Ishikawa (cell line): ENCODE results near the gene GUCA2B.

ENCODE experiments used
- CEBPB ChIP-seq: IDR thresholded peaks from 2 replicates; pipeline ENCODE4 v1.6.1; 2012
- CREB1 ChIP-seq: IDR thresholded peaks from 2 replicates; pipeline ENCODE4 v1.6.1; 2012; ENCODE audit warnings: low read depth
- EGR1 ChIP-seq: IDR thresholded peaks from 2 replicates; pipeline ENCODE4 v1.6.1; 2012
- EP300 ChIP-seq: IDR thresholded peaks from 2 replicates; pipeline ENCODE4 v1.6.1; 2012; ENCODE audit warnings: borderline replicate concordance
- FOXM1 ChIP-seq: IDR thresholded peaks from 2 replicates; pipeline ENCODE4 v1.6.1; 2012; ENCODE audit warnings: low read depth, borderline replicate concordance
- NFIC ChIP-seq: IDR thresholded peaks from 2 replicates; pipeline ENCODE4 v1.6.1; 2012
- RAD21 ChIP-seq: IDR thresholded peaks from 2 replicates; pipeline ENCODE4 v1.6.1; 2012; ENCODE audit warnings: low read depth
- TAF1 ChIP-seq: IDR thresholded peaks from 2 replicates; pipeline ENCODE4 v1.6.1; 2012; ENCODE audit warnings: low read depth, mild to moderate bottlenecking
- TCF12 ChIP-seq: IDR thresholded peaks from 2 replicates; pipeline ENCODE4 v1.6.1; 2012; ENCODE audit warnings: low read depth
- TEAD4 ChIP-seq: IDR thresholded peaks from 2 replicates; pipeline ENCODE4 v1.6.1; 2012
- YY1 ChIP-seq: IDR thresholded peaks from 2 replicates; pipeline ENCODE4 v1.6.1; 2012; ENCODE audit warnings: low read depth
- ZBTB7A ChIP-seq: IDR thresholded peaks from 2 replicates; pipeline ENCODE4 v1.6.1; 2012; ENCODE audit warnings: low read depth
- TF ChIP-seq, protein P1 (sequence below): IDR thresholded peaks from 2 replicates; pipeline ENCODE4 v1.6.1; 2012
- TF ChIP-seq, protein P2 (sequence below): IDR thresholded peaks from 2 replicates; pipeline ENCODE4 v1.6.1; 2012; ENCODE audit warnings: low read depth, mild to moderate bottlenecking
- TF ChIP-seq, protein P3 (sequence below): IDR thresholded peaks from 2 replicates; pipeline ENCODE4 v1.6.1; 2012

GUCA2B gene

DNA sequence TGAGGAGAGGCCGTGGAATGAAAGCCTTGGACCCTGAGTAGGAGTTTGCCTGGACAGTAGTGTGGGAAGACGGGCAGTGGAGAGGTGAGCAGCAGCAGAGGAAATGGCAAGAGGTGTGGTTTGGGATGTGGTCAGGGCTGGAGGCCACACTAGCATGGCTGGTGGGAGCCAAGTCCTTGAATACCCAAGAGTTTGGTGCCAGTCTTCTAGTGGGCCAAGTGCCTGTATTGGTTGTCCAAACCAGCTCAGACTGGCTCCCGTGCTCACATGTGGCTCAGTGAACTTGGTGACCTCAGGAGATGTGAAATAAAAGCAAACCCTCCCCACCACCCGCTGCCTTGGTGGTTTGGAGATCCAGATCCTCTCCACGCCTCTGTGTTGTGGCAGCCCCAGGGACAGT, 9.0 kb downstream of the GUCA2B start:
- TF ChIP-seq ZBTB7A (no peak), FOXM1 (no peak), YY1 (no peak), NFIC (no peak), CREB1 (no peak), TCF12 (no peak), EGR1 (no peak)
- TF ChIP-seq, protein P1, sequence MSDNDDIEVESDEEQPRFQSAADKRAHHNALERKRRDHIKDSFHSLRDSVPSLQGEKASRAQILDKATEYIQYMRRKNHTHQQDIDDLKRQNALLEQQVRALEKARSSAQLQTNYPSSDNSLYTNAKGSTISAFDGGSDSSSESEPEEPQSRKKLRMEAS = no peak
- TF ChIP-seq, protein P2, sequence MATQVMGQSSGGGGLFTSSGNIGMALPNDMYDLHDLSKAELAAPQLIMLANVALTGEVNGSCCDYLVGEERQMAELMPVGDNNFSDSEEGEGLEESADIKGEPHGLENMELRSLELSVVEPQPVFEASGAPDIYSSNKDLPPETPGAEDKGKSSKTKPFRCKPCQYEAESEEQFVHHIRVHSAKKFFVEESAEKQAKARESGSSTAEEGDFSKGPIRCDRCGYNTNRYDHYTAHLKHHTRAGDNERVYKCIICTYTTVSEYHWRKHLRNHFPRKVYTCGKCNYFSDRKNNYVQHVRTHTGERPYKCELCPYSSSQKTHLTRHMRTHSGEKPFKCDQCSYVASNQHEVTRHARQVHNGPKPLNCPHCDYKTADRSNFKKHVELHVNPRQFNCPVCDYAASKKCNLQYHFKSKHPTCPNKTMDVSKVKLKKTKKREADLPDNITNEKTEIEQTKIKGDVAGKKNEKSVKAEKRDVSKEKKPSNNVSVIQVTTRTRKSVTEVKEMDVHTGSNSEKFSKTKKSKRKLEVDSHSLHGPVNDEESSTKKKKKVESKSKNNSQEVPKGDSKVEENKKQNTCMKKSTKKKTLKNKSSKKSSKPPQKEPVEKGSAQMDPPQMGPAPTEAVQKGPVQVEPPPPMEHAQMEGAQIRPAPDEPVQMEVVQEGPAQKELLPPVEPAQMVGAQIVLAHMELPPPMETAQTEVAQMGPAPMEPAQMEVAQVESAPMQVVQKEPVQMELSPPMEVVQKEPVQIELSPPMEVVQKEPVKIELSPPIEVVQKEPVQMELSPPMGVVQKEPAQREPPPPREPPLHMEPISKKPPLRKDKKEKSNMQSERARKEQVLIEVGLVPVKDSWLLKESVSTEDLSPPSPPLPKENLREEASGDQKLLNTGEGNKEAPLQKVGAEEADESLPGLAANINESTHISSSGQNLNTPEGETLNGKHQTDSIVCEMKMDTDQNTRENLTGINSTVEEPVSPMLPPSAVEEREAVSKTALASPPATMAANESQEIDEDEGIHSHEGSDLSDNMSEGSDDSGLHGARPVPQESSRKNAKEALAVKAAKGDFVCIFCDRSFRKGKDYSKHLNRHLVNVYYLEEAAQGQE = no peak

DNA sequence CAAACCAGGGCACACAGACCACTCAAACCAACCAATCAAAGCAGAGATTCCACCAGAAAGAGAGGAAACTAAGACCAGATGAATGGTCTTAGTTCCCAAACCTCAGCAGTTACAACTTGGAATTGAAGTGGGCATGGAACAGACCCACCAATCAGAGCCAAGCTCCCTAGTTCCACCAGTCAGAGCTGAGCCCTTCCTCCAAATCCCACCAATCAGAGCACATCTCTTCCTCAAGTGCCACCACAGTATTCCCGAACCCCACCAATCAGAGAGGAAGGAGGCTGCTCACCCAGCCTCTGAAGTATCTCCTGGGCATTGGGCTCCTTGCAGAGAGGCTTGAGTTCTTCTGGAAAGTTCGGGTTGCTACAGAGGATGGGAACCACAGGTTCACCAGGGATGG, 9.9 kb downstream of the GUCA2B start:
- TF ChIP-seq RAD21 (no peak), YY1 (no peak), NFIC (no peak), EP300 (no peak), ZBTB7A (no peak), TEAD4 (no peak), CEBPB (no peak), TCF12 (no peak), TAF1 (no peak), FOXM1 (no peak), CREB1 (no peak), EGR1 (no peak)
- TF ChIP-seq, protein P2 = no peak
- TF ChIP-seq, protein P1 = no peak
- TF ChIP-seq, protein P3, sequence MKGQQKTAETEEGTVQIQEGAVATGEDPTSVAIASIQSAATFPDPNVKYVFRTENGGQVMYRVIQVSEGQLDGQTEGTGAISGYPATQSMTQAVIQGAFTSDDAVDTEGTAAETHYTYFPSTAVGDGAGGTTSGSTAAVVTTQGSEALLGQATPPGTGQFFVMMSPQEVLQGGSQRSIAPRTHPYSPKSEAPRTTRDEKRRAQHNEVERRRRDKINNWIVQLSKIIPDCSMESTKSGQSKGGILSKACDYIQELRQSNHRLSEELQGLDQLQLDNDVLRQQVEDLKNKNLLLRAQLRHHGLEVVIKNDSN = no peak

DNA sequence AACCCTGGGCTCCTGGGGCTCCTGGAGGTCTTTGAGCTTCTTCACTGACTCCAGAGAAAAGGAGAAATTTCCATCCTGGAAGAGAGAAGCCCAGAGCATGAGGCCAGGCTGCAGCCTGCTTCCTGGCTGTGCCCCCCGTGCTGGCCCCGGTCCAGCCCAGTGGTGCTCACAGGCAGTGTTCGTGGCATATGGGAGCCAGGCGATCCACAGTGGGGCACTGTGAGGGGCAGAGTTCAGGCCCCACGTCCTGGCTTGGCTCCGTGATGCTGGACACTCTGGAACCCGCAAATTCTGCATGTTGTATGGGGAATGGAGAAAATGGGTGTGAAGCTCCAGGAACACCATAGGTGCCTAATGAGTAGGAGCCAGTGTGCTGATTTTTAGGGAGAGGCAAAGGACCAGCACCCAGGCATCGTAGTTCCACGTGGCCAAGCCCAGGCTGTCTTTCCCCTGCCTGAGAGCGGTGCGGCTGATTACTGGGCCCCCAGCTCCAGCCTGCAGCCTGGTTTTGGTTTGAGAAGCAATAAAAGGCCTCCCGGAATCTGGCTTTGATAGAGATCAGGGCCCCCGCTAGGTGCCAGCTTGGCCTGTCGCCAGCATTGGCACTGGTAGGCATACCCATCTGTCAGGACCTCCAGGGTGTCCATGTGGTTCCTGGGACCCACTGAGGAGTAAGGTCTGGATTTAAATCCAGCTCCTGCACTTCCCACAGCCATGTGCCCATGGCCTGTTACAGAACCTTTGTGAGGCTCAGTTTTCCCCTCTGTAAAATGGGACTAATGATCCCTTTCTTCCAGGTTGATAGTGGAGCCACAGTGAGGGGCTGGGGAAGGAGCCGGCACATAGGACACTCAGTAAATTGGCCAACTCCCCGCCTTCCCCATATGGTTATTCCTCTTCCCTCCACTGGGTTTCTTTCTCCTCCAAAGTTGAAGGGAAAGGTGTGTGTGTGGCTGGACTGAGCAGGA, 10.6 kb downstream of the GUCA2B start:
- TF ChIP-seq CEBPB = no peak

DNA sequence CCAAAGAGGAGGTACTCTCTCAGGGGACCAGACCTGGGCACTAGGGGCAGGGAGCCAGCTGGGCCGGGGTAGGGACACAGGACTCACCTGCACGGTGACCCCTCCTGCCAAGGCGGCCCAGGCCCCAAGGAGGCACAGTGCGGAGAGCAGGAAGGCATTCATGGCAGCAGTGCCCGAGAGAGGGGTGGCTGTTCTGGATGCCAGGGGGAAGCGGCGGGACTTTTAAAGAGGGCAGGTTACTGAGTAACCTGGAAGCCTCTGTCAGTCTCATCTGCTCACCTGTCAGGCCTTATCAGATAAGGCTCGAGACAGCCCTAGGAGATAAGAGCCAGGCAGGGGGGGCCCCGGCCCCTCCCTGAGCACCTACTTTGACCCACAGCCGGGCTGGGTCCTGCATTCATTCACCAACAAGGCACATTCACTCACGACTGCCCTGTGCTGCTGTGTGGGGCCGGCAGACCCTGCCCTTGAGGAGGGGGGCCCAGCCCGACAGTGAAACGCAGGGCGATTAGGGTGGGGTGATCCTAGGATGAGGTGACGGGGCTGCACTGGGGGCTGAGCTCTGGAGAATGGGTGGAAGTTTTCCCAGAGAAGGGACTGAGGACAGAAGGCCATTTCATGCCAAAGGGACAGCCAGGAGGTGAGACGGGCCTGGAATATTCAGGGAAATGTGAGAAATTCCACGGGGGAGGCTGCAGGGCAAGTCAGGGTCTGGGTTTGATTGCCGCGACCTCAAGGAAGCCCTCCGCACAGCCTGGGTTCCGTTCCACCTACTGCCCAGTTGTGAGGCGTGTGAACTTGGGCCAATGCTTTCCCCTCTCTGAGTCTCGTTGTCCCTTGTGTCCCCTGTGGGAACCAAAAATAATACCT, 11.6 kb downstream of the GUCA2B start, which contains the start of gene GUCA2A:
Gene GUCA2A, minus strand, starts transcription at position 195 of the 870 bp plus-strand sequence. Its CDS starts 33 bp downstream, at position 162.
- TF ChIP-seq EGR1 = no peak
- no peak for TF ChIP-seq FOXM1
- no peak for TF ChIP-seq CEBPB
- no peak for TF ChIP-seq YY1
- TF ChIP-seq, protein P1 = no peak
- TF ChIP-seq, protein P3 = no peak
- TF ChIP-seq TCF12 = no peak
- no peak for TF ChIP-seq TAF1
- TF ChIP-seq ZBTB7A = no peak
- no peak for TF ChIP-seq NFIC
- no peak for TF ChIP-seq EP300
- TF ChIP-seq CREB1 = no peak
- TF ChIP-seq TEAD4 = no peak
- TF ChIP-seq, protein P2 = no peak
- TF ChIP-seq RAD21 = no peak
